Muscle layer of duodenum (tissue), 2 donors: ENCODE measurements around the gene PSME2.

Source experiments
- H3K27ac ChIP-seq: one replicate; pipeline ENCODE4 v1.7.0; 2013; ENCODE audit warnings: mild to moderate bottlenecking, low read length
- H3K27me3 ChIP-seq: one replicate; pipeline ENCODE4 v1.7.0; 2013; ENCODE audit warnings: low read depth, mild to moderate bottlenecking, control low read depth, low read length
- H3K36me3 ChIP-seq, 2 donors: one replicate each; pipeline ENCODE4 v1.7.0; 2013; ENCODE audit warnings: low read length in 2 of 2, control low read depth in 1 of 2, mild to moderate bottlenecking in 1 of 2; ENCODE audit not compliant: insufficient read depth in 2 of 2, control insufficient read depth in 1 of 2
- H3K4me1 ChIP-seq, 2 donors: one replicate each; pipeline ENCODE4 v1.7.0; 2013; ENCODE audit warnings: low read length in 2 of 2, mild to moderate bottlenecking in 2 of 2, control low read depth in 1 of 2, moderate library complexity in 1 of 2; ENCODE audit not compliant: insufficient read depth in 2 of 2, control insufficient read depth in 1 of 2
- H3K4me3 ChIP-seq, 2 donors: one replicate each; pipeline ENCODE4 v1.7.0; 2013; ENCODE audit warnings: low read length in 2 of 2, low read depth in 1 of 2, mild to moderate bottlenecking in 1 of 2
- H3K9me3 ChIP-seq, 2 donors: one replicate each; pipeline ENCODE4 v1.7.0; 2013; ENCODE audit warnings: low read length in 2 of 2, control low read depth in 1 of 2, mild to moderate bottlenecking in 1 of 2; ENCODE audit not compliant: control insufficient read depth in 1 of 2
- donor health status: healthy.

The PSME2 gene

DNA sequence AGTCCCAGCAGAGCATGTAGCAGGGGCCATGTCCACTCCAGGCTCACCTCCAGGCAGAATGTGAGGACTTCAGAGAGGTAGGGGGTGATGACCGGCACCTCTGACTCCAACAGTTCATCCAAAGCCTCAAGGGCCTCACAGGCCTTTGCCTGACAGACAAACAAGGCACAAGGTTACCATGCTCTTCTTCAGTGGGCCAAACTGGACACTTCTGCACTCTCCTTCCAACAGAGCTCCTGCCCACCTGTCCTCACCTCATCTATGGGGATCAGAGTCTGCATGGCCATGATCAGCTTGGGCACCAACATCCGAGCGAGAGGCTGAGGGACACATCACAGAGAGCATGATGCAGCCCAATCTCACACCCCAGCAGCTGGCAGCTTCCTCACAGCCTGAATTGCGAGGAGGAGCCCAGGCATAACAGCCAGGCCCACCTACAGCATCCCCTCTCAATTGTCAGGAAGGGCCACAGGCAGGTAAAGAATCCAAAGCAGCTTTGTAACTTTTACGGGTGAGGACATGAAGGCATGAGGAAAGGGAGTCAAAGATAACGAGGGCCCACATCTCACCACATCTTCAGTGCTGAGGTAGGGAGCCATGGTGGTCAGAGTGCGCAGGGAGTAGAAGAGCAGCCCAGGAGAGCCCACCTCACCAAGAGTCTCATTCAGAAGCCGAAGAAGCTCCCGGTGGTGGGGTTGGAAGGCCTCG, 40.6 kb upstream of the PSME2 start:
- H3K27ac ChIP-seq, result no peak overlapping the region
- H3K4me1 ChIP-seq, result peaks cover 4 to 19% of the 10 kb centered on the region in 2 donors
- H3K4me3 ChIP-seq, result no peak overlapping the region

DNA sequence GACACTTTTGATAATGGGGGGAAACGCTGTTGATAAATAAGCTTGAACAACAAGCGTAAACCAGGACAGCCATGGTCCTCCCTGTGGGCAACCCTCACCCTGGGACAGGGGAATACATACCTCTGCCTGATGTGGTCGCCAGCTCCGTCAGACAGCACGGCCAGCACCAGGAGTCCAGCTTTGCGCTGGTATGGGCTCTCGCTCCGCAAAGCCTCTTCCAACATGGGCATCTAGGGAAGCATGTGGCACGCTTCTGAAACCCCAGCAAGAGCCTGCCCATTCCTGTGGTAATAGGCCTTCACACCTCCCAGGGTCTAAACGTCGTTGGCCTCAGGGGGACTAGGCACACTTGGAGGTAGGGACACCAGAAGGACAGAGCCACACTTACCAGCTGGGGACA, 39.3 kb upstream of the PSME2 start:
- H3K9me3 ChIP-seq, result no peaks in the 10 kb centered on the region
- H3K27ac ChIP-seq, result no peak overlapping the region
- peaks cover 4 to 19% of the 10 kb centered on the region in 2 donors for H3K4me1 ChIP-seq
- no peaks in the 10 kb centered on the region for H3K27me3 ChIP-seq
- peaks cover 41 to 64% of the 10 kb centered on the region in 2 donors for H3K36me3 ChIP-seq
- H3K4me3 ChIP-seq, result no peak overlapping the region

More for the DNA sequence above, 40.6 kb upstream of the PSME2 start:
- Histone ChIP-seq H3K27me3 (no peaks in the 10 kb centered on the region), H3K9me3 (no peaks in the 10 kb centered on the region), H3K36me3 (peaks cover 29 to 58% of the 10 kb centered on the region in 2 donors)

DNA sequence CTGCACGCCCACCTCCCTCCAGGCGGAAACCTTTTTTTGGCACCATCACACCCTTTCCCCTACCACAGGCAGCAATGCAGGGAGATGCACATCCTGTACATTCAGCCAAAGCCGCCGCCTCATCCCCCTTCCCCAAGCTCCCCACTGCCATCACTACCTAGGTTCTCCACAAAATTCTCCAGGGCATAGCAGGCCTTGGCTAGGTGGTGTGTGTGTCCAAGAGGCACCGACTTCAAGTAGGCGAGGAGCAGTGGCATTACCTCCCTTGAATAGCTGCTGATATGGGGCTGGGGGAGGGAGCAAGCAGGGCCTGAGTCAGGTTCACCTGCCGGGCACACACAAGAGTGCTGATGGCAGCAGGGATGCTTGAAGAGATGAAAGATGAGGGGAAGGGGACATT, 38.6 kb upstream of the PSME2 start:
- Histone ChIP-seq H3K9me3 (no peaks in the 10 kb centered on the region), H3K4me3 (no peak overlapping the region), H3K27me3 (no peaks in the 10 kb centered on the region), H3K4me1 (peaks cover 4 to 21% of the 10 kb centered on the region in 2 donors), H3K27ac (no peak overlapping the region), H3K36me3 (peaks cover 45 to 67% of the 10 kb centered on the region in 2 donors)

DNA sequence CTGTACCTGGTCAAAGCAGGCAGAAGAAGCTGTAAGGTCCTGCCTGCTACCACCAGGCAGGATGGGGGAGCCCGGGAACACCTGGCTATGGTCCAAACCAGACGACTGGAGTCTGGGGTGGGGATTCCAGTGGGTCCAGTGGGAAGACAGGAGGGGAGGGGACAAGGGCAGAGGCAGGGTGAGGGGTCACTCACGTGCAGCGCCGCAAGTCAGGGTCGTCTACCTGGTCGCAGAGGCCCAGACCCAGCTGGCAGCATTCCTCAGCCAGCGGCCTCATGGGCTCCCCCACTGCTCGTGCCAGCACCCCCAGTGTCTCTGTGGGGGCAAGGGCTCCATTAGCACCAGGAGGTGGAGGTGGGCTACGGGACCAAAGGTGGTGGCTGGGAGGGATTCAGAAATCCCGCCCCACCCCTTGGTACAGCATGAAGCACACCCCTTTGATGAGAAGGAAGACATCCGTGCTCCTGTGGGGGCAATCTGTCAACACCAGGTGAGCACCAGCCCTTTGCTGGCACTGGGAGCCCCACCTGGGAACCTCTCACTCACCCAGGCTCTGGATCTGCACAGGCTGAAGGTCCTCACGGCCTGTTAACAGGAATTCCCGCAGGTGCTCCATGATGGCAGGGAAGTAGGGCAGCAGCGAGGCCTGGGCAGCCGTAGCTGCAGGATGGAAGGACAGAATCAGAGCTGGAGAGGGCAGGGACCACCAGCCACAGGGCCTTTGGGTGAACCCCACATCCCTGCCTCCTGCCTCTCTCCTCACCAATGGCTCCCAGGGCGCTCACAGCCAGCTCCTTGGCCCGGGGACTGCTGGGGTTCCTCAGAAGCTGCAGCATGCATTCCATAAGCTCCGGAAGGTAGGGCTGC, 37.9 kb upstream of the PSME2 start:
- Histone ChIP-seq H3K9me3 (no peaks in the 10 kb centered on the region), H3K27me3 (no peaks in the 10 kb centered on the region), H3K4me3 (no peak overlapping the region), H3K36me3 (peaks cover 46 to 73% of the 10 kb centered on the region in 2 donors), H3K4me1 (peaks cover 4 to 21% of the 10 kb centered on the region in 2 donors), H3K27ac (no peak overlapping the region)

DNA sequence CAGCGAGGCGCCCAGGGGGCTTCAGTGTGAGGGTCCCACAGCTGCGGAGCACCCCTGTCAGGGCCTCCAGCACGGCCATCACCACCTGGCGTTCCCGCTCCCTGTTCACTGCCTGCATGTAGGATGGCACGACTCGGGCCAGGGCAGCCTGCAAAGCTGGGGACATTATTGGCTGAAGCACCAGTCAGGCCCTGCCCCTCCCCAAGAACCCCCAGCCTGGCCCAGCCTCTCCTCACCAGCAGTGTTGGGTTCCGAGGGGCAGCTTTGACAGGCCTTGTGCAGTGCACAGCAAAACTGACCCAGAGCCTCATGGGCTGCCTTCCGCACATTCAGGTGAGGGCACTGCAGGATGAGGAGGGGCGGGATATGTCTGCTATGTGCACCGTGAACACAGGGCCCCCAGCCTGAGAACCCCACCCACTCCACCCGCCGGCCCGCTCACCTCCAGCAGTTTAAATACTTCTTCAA, 36.6 kb upstream of the PSME2 start:
- Histone ChIP-seq H3K9me3 (no peaks in the 10 kb centered on the region), H3K4me1 (peaks cover 4 to 12% of the 10 kb centered on the region in 2 donors), H3K27me3 (no peaks in the 10 kb centered on the region), H3K36me3 (peaks cover 53 to 86% of the 10 kb centered on the region in 2 donors), H3K27ac (no peak overlapping the region), H3K4me3 (no peak overlapping the region)

DNA sequence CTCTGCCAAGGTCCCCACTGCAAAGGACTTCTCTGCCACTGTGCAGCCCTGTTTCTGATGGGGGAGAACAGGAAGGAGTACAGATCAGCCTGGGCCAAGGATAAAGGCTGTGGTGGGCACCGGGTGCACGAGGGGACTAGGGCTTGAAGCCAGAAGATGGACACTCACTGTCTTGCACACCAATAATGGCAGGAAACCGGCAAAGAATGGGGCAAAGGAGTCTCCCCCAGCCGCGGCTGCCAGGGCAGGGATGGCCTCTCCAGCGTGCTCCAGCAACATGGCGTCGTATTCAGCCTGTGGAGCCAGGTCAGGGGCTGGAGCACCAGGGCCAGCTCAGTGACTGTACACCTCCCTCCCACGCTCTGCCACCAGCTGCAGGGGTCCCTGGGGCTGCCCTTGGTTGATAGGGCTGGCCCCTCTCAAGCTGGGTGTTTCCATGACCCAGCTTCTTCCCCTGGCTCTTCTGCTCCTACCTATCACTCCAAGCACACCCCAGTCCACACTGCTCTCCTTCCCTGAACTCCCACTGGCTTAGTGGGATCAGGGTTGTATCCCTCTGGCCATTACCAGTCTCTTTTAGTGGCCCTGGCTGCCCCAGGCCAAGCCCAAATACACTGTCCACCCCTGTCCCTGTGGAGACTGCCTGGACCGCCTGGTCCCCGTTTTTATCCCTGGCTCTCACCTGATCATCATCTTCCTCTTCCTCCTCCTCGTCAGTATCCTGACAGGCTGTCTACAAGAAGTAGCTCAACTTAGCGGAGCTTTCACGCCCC, 35.9 kb upstream of the PSME2 start:
- Histone ChIP-seq H3K27me3 (no peaks in the 10 kb centered on the region), H3K4me1 (peaks cover 0 to 5% of the 10 kb centered on the region in 2 donors), H3K9me3 (no peaks in the 10 kb centered on the region), H3K4me3 (no peak overlapping the region), H3K27ac (no peak overlapping the region), H3K36me3 (peaks cover 53 to 94% of the 10 kb centered on the region in 2 donors)

DNA sequence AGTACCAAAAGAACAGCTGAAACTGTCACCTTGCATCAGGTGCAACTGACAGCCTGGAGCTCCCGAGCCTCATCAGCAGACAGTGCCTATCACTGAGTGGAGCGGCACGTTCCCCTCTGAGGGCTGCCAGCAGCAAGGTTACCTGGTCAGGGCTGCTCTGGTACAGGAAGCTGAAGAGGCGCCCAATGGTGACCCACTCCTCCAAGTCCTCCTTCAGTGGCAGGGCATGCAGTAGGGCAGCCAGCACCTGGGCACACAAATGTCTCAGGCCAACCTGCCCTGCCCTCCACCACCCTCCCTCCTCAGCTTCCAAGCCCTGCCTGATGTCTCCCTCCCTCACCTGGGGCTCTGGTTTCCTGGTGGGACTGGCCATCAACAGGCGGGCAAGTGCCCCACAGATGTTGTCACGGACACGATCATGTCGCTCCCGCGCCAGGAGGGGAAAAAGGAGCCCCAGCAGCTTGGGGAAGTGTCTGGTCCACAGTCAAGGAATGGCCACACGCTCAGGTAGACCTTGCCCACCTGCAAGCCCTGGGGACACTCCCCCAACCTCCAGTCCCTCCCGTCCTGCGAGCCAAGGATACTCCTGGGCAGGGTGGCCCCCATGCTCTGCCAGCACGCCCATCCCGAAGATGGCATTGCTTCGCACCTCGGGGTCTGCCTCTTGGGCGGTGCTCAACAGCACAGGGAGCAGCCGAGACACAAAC, 35.1 kb upstream of the PSME2 start:
- no peak overlapping the region for H3K4me3 ChIP-seq
- no peak overlapping the region for H3K27ac ChIP-seq
- peaks cover 54 to 98% of the 10 kb centered on the region in 2 donors for H3K36me3 ChIP-seq
- no peaks in the 10 kb centered on the region for H3K9me3 ChIP-seq
- peaks cover 0 to 3% of the 10 kb centered on the region in 2 donors for H3K4me1 ChIP-seq
- H3K27me3 ChIP-seq, result no peaks in the 10 kb centered on the region

DNA sequence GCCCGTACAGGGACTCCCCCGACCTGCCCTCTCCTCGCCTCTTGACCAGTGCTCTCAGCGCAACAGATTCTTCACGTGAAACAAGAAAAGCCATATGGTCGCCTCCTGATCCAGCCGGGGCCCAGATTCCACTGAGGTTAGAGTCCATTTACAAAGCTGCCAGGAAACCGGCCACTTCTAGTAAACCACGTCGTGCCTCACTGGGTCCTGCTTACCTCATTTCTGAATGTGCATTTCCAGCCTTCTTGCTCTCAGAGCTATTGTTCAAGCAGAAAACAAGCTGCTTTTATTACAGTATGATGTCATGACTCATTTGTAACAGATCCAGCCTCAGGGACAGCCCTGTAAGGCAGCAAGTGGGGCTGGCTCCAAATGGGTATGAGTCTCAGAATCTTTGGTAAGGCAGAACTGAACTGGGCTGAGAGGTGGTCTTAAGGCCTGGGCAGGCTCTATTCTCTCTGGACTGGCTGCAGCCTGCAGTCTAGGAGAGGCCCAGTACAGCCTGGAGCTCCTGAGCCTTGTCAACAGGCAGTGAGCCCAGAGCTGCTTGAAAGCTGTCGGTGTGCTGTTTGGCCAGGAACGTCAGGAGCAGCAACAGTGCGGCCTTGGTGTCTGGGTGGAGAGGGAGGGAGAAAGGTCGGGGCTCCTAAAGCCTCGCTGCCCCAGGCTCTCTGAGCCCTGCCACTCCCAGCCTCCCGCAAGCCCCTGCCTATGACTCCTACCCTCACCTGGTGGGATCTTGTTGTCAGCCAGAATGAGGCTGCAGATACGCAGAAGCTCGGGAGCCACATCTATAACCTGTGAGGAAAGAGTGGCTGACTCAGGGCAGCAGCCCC, 33.8 kb upstream of the PSME2 start:
- Histone ChIP-seq H3K4me3 (no peak overlapping the region), H3K9me3 (no peaks in the 10 kb centered on the region), H3K36me3 (peaks cover 46 to 86% of the 10 kb centered on the region in 2 donors), H3K27ac (peak overlapping the region; percentile 65), H3K4me1 (peaks cover 0 to 3% of the 10 kb centered on the region in 2 donors), H3K27me3 (no peaks in the 10 kb centered on the region)

DNA sequence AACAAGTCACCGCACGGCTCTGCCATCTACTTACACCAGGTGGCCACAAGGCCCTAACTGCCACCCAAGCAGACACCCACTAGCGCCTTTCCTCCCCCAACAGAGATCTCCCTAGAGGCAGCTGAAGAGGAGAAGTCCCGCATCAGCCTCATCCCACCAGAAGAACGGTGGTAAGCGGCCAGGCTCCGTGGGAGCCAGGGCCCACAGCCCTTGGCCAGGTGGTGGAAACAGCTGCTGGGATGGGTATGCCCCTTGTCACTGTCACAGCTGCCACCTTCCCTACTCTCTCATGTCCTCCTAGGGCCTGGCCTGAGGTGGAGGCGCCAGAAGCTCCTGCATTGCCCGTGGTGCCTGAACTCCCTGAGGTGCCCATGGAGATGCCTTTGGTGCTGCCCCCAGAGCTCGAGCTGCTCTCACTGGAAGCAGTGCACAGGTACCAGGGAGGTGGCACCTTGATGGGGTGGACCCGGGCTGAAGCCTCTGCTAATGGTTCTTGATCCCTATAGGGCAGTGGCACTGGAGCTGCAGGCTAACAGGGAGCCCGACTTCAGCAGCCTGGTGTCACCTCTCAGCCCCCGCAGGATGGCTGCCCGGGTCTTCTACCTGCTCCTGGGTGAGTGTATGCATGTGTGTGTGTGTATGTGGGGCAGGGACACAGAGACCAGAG, 33.0 kb upstream of the PSME2 start:
- Histone ChIP-seq H3K4me1 (peaks cover 0 to 3% of the 10 kb centered on the region in 2 donors), H3K36me3 (peaks cover 45 to 81% of the 10 kb centered on the region in 2 donors), H3K4me3 (no peak overlapping the region), H3K9me3 (no peaks in the 10 kb centered on the region), H3K27me3 (no peaks in the 10 kb centered on the region), H3K27ac (peak overlapping the region; percentile 65)
